Ramos (cell line): ENCODE results near the gene CELF4.

Source experiments
- in situ Hi-C: fragments of 300-500 bp; cut with MboI; formaldehyde crosslinking; loops from one replicate; pipeline ENCODE4 v1.14.3; 2022; ENCODE audit warnings: low sequenced_read_pairs; ENCODE audit not compliant: unreplicated experiment

The CELF4 gene

GRCh38 chr18:37565101-37565976 is at the start of gene CELF4:
Gene CELF4 (minus strand): TSS chr18:37565798.
- in situ Hi-C loops = no loop called here

GRCh38 chr18:37613253-37613565 is 47.6 kb upstream of the CELF4 start:
- in situ Hi-C loops = no loop called here

DNA sequence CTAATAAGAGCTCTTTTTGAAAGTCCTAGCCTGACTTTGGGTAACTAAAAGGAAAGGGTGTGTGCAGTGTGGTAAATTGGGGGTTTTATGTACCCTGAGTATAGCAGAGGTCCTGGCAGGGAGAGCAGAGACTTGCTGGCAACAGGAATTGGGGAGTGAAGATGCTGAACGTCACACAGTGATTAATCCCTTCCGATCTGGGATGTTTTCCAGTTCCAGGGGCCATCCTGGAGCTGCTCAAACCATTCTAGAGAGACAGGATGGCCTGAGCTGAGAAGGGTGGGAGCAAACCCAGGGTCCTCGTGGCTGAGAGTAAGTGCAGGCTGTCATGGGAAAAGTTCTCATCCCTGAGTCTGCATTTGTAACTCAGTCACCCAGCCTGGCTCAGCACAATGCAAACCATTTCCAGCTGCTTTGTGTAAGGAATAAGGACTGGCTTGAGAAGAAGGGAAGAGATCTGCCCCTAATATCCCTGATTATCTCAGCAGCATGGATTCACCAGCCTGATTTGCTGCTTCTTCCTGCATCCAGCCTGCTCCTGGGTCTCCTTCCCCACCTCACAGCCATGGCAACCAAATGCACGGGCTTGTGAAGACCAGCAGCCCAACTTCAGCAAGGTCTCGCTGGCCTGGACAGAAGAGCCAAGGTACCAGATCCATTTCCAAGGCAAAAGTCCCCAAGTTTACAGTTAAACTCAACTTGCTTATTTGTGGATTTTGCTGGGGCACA is 47.1 kb upstream of the CELF4 start:
- in situ Hi-C loops = no loop called here

- in situ Hi-C loops = no loop called here
Measured at GRCh38 chr18:37611614-37612279, 46.1 kb upstream of the CELF4 start.

GRCh38 chr18:37608876-37609275 is 43.3 kb upstream of the CELF4 start:
- in situ Hi-C loops = no loop called here

GRCh38 chr18:37607281-37607680 is 41.7 kb upstream of the CELF4 start:
- in situ Hi-C loops = no loop called here

- in situ Hi-C loops = no loop called here
Measured at GRCh38 chr18:37604032-37604431, 38.4 kb upstream of the CELF4 start.

DNA sequence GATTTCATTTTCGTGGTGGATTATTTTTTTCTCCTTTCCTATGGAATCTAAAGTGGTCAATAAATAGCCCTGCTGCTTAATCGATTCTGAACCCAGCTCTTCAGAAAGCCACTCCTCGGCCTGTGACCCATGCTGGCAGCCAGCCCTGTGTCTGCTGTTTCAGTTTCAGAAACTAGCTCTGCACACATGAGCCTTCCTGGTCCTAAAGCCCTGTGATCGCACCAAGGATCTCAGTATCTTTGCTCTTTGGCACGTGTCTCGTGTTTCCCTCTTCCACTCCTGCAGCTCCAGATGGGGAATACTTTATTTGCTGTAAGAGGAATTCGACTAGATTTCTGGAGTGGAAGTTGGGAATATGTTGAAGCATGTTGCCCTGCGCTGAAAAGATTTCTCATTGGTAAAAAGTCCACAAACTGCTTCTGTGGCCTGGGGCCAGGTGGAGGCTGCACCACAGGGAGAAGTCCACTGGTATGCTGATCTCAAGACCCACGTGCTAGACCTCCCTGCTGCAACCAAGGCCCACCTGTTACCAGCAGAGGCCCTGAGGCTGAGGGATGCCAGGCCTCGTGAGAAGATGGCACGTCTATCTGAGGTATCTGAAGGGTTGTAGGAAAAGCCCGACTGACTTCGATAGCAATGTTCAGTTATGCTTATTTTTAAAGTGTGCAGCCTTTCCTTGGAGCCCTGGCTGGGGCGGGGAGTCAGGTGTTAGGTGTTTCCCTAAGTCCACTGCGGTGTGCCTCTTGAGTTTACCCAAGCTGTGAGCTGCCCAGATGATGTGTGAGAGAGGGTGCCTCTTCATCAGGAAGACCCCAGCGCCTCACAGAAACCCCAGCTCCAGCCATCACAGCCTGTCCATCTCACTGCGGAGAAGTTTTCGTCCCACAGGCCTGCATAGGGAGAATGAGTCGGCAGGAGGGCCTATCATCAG is 33.6 kb upstream of the CELF4 start:
- in situ Hi-C loops = no loop called here

GRCh38 chr18:37598396-37598795 is 32.8 kb upstream of the CELF4 start:
- in situ Hi-C loops = no loop called here

DNA sequence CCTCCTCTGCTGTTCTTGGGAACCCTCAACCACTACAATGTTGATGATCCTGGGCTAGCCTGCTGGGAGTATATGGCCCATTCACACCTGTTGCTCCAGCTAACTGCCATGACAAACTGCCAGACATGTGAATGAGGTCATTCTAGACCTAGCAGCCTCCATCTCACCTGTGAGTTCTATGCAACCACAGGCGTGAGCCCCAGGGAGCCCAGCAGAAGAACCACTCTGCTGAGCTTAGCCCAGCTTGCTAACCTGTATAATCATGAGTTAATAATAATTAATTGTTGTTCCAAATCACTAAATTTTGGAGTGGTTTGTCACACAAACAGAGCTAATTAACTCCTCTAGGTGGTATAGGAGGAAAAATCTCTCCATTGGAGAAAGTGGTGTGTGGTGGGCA is 24.7 kb upstream of the CELF4 start:
- in situ Hi-C loops = no loop called here

DNA sequence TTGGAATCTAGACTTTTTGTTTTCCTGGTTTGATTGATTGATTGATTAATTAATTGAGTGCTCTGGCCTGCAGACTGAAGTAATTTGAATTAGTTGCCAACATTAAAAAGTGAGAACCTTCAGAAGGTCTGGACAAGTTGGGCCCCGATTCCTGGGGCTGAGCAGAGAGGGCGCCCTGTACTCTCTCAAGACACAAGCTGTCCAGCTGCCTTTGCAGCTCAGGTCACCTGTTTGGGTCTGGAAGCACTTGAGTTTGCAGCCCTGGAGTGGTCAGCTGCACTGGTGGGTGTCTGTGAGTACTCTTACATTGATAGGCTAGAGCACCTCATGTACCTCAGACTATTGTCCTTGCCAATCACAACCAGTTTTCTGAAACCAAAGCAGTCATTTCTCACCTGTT is 22.7 kb upstream of the CELF4 start:
- in situ Hi-C loops = no loop called here

DNA sequence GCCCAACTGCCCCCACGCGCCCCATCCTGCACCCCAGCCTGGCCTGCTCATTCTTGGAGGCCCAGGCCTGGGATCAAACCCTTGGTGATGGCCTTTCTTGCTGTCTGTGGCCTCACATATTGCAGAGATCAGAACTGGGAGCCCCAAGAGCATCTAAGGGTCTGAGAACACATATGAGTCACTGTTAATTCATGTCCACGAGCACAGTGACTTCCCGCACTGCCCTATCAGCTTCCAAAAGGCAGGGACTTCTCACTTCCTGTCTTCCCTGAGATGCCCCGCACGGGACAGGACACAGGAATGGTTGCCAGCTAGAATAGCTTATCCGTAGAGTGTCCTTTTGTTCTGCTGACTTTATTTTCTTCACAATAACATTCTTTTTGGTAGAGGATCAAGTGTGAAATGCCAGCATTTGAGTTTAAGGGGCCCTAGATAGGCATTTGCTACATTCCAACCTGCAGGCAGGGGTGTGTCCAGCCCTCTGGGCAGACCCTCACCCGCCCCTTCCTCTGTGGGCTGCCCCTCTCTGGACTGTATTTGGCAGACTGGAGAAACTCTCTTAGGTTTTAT is 21.1 kb upstream of the CELF4 start:
- in situ Hi-C loops = no loop called here

DNA sequence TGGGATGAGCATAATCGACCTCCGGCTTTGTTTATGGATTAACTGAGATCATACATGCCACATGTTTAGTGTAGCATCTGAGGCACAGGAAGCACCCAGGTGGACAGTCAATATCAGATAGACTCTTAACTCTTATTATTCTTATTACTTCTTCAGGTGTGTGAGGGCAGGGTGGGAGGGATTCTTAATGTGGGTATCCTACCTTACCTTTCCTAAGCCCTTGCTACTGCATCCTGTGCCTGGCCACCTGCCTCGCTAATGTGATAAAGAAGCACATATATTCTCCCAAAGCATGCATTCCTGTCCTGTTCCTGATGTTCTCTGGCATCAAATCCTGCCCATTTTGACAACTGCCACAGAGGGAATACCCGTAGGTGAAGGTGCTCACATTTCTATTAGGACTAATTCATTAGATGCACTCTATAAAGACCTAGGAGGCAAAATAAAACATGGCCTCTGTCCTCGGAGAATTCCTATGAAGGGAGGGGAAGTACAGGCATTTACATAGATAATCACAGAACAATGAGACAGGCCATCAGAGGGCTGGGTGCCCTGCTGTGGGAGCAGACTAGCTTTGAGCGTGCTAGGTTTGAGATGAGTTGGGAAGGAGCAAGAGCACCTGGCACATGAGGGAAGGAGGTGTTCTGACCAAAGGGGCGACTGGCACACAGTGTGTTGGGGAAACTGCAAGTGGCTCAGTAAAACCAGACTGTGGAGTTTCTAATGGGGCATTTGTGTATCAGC is 19.5 kb upstream of the CELF4 start:
- in situ Hi-C loops = no loop called here

- in situ Hi-C loops = no loop called here
Measured at GRCh38 chr18:37584217-37584616, 18.6 kb upstream of the CELF4 start.

- in situ Hi-C loops = no loop called here
Measured at GRCh38 chr18:37582261-37582660, 16.7 kb upstream of the CELF4 start.

DNA sequence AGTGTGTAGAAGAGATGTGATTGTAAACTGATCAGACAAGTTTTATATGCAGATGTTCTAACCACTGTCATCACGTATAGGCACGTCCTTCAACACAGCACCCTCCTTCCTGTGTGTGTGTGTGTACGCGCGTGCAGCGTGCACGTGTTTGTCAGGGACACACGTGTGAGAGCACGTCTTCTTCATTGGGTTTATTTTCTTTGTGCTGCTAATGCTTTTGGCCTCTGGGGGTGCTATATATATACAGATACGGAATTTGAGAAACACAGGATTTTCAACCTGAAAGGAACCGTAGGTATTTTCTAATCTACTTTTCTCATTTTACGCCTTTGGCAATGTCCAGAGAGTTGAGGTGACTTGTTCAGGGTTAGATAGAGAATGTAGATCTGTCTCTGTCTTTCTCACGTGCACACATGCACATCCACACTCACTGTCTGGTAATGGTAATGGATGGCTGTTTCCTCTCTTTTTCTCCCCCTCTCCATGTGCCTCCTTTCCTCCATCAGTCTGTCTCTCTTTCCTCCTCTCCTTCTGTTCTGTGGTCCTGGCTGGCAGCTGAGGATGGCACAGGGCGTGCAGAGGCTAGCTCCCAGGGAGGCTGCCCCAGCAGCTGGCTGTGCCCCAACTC is 13.4 kb upstream of the CELF4 start:
- in situ Hi-C loops = no loop called here

- in situ Hi-C loops = no loop called here
Measured at GRCh38 chr18:37578182-37578678, 12.6 kb upstream of the CELF4 start.

DNA sequence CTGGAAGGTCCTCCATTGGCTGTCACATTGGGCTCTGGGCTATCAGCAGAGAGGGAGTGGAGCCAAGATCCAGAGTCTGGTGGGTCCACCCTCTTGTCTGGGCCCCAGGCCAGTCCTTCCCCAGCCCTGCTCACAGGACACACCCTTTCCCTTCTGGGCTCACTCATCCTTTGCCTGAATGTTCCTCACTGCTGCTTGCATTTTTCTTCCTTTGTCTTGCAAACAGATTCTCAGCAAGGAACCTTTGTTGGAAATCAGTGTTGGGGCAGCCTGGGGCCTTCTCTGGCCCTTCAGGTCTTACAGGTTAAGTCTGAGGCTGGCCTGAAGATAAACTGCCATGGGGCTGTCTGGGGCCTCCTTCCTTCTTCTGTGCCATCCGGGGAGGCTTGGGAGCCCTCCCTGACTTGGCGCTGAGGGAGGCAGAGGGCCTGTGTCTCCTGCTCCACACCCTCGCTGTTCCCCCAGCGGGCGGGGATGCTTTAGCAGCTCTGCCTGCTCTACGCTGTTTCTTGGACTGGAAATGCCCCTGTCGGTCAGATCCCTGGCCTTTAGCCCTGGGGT is 11.5 kb upstream of the CELF4 start:
- in situ Hi-C loops = no loop called here
